ENCODE measurements around the gene EPHA1.

DNA sequence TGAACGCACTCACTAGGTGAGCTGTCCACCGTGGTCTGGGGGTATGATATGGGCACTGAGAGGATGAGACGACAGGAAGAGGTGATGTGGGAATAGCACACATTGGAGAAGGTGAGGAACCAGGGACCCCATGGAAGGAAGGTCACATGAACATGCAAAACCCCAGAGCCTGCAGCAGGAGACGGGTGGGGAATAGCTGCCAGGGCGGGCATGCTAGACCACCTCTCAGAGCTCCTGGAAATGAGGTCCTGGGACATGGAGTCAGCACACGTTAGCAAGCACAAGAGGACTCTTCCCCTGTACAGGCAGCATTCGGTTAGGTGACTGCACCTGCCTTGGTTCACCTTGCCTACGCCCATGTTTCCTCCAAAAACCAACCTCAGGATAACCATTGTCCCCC lies 54.3 kb downstream of the EPHA1 start:
- TF ChIP-seq CTCF (IDR thresholded peaks at IDR 0.05) (no peak), EP300 (IDR thresholded peaks at IDR 0.05) (no peak), POLR2AphosphoS5 (IDR thresholded peaks at IDR 0.05) (no peak)
